Measurements from ENCODE around the gene HLX. TPM values are rescaled to one million over a fixed set of nuclear protein-coding genes. Genes with fewer than 3 reads are reported as not detected.

Gene HLX
- total and polyA plus RNA-seq, 9 of the 15 experiments (the other 6 are each of a cell fraction or from before 2014, with no cell fraction given): 0.10 to 3.0 (median 1.6) TPM

GRCh38 chr1:220889333-220889732 is 10.1 kb downstream of the HLX start:
- 3% methylated on average over 2 of the region's 2 CpGs for WGBS (ENCODE audit: insufficient coverage, low coverage, missing lambda C conversion rate)
- intact Hi-C loops (cut with micrococcal nuclease): no loop called here
- no TSS peak for BruUV-seq (replicated peaks)

More at GRCh38 chr1:220889333-220889732, 10.1 kb downstream of the HLX start:
- no peak overlapping the region for H3K4me2 ChIP-seq (ENCODE audit: insufficient read depth, low read length)
- no peak for FAIRE-seq
- H3K27ac ChIP-seq (ENCODE audit: extremely low read depth, low read depth, low read length): no peak overlapping the region
- ChIA-PET CTCF (ENCODE audit: low intra/inter-chr PET ratio) (no interaction called here), POLR2A (interaction anchor here (0.7 kb wide), 1 partner anchor 852 kb away, joined by 3 read pairs; the partner anchor contains the start of gene DUSP10)
- H3K9me3 ChIP-seq (replicated peaks; ENCODE audit: control insufficient read depth, insufficient read depth, low read depth, low read length): no peaks in the 10 kb centered on the region
- H3K9me1 ChIP-seq (ENCODE audit: control insufficient read depth, insufficient read depth, low read length): no peaks in the 10 kb centered on the region
- no peak for TF ChIP-seq ZNF76 (CRISPR knock-in tag; IDR thresholded peaks at IDR 0.05; ENCODE audit: borderline replicate concordance)
- no peak for TF ChIP-seq SUPT5H (IDR thresholded peaks at IDR 0.05)
- no peak for TF ChIP-seq ZNF740 (CRISPR knock-in tag; IDR thresholded peaks at IDR 0.05)
- TF ChIP-seq ZNF740 (tag; IDR thresholded peaks at IDR 0.05): no peak
- TF ChIP-seq VEZF1 (CRISPR knock-in tag; IDR thresholded peaks at IDR 0.05): no peak
- no peak for TF ChIP-seq PHF21A (IDR thresholded peaks at IDR 0.05; ENCODE audit: borderline replicate concordance, low read depth)
- TF ChIP-seq HMGN3 (IDR thresholded peaks at IDR 0.05; ENCODE audit: borderline replicate concordance, extremely low read depth, insufficient read length, low read depth, low read length): no peak
- TF ChIP-seq RBM39 (optimal IDR thresholded peaks at IDR 0.05; ENCODE audit: low read depth, low read length): no peak
- TF ChIP-seq SPI1 (IDR thresholded peaks at IDR 0.05; ENCODE audit: borderline replicate concordance, low read depth, low read length): no peak
- TF ChIP-seq PURB (CRISPR knock-in tag; IDR thresholded peaks at IDR 0.05; ENCODE audit: low read depth): no peak
- TF ChIP-seq ZNF134 (CRISPR knock-in tag; conservative IDR thresholded peaks at IDR 0.05): no peak
- TF ChIP-seq NCOA2 (IDR thresholded peaks at IDR 0.05; ENCODE audit: partially characterized antibody in 2 of 2): no peak
- no peak for TF ChIP-seq CHD1 (IDR thresholded peaks at IDR 0.05; ENCODE audit: low read length)
- TF ChIP-seq ZNF143 (CRISPR knock-in tag; IDR thresholded peaks at IDR 0.05): no peak
- TF ChIP-seq MXI1 (IDR thresholded peaks at IDR 0.05; ENCODE audit: low read depth, low read length): no peak
- no peak for TF ChIP-seq TFAP4 (CRISPR knock-in tag; IDR thresholded peaks at IDR 0.05; ENCODE audit: borderline replicate concordance)
- no peak for TF ChIP-seq CBX5 (IDR thresholded peaks at IDR 0.05; ENCODE audit: borderline replicate concordance, low read depth)
- TF ChIP-seq GTF3C2 (IDR thresholded peaks at IDR 0.05; ENCODE audit: borderline replicate concordance, extremely low read depth, insufficient read length): no peak
- ATAC-seq: no peak
- no peaks in the 10 kb centered on the region for H3K36me3 ChIP-seq (ENCODE audit: control insufficient read depth, insufficient read depth, low read length)
- H3K79me2 ChIP-seq (ENCODE audit: control insufficient read depth, insufficient read depth, low read length): no peaks in the 10 kb centered on the region
- no peak overlapping the region for H2AFZ ChIP-seq (ENCODE audit: low read depth, low read length)
- H3K4me3 ChIP-seq: no peak overlapping the region
- H3K9ac ChIP-seq (ENCODE audit: insufficient read depth in 1 of 2, low read depth in 2 of 2, low read length in 2 of 2): no peak overlapping the region
- peaks cover 0 to 16% of the 10 kb centered on the region in 2 experiments; a peak in 1 of 5 replicates for H3K4me1 ChIP-seq (replicated peaks in 1 of 2; ENCODE audit: control insufficient read depth in 2 of 2, insufficient read depth in 2 of 2, low read length in 2 of 2)
- no peaks in the 10 kb centered on the region for H4K20me1 ChIP-seq (replicated peaks; ENCODE audit: control insufficient read depth, insufficient read depth, low read length)
- no peak for DNase-seq (ENCODE audit: extremely low read depth in 1 of 4, low spot score in 3 of 4)
- in situ Hi-C loops (cut with MboI): no loop called here
- peaks cover 44 to 88% of the 10 kb centered on the region in 2 experiments for H3K27me3 ChIP-seq (ENCODE audit: control insufficient read depth in 2 of 2, insufficient read depth in 2 of 2, low read length in 2 of 2)

Measured in K562 (cell line).